ENCODE data around the gene TMPRSS5.
"Not testable (repeated sequence)": the region's sequence is repeated elsewhere in the genome, so short reads cannot be mapped to it uniquely, and the experiment has no call there.

TMPRSS5 gene

DNA sequence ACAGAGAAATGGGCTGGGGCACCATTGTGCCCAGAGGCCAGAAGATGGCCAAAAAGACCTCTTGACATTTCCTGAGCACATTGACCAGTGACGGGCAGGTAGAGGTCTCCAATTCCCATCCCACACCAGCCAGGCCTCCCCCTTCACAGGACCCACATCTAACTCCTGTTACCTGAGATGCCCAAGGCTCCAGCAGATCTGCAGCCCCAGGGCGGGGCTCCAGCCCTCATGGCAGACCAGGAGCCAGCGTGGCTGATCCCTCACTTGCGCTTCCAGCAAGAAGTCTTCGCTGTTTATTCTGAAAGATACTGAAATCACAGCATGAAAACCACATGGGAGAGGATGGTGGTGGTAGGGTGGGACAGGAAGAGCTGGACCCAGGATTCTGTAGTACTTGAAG, 9.0 kb downstream of the TMPRSS5 start:
- no peak for DNase-seq

- no peak for DNase-seq
These were observed 10.9 kb downstream of the TMPRSS5 start for GRCh38 chr11:113695207-113695606.

- no peak for DNase-seq
These were observed 11.7 kb downstream of the TMPRSS5 start for GRCh38 chr11:113694390-113694789.

- no peak for DNase-seq
These were observed 13.1 kb downstream of the TMPRSS5 start for GRCh38 chr11:113693030-113693429.

DNA sequence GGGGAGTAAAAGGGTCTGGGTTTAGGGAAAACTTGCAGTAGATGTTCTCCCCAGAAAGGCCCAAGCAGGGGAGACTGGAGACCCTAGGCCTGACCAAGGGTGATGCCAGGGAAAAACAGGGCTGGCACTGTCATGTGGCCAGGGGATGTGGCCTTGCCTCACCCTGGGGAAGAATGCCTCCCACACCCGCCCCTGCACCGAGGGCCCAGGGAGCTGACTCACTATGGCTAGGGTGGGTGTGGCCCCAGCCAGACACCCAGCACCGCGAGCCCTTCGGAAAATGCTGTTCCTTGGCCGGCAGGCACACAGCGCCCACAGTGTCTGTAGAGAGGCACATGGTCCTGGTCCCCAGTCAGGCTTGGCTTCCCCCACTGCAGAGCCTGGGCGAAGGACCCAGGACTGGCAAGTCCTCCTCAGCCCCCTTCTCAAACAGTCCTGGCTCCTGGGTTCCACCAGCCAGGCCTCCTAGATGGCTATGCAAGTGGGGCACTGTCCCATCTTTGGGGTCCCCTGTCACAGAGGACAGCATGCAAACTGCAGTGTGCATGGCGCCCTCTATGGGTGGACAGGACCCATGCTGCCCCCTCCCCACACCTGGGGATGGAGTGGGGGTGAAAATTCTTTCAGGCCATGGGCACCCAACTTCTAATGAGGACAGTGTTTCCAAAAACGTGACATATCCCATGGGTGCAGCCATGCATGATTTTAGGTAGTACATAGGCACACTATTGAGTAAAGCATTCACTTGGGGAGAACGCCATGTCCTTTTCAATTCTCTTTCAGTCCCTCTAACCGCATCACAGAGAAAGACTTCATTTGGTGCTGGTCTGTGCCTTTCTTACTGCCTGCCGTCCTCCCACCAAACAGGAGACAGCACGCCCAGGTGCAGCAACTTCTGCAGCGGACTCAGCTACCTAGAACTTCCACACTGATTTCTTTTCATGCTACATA, 15.2 kb downstream of the TMPRSS5 start:
- DNase-seq, result no peak

- no peak for DNase-seq
These were observed 16.1 kb downstream of the TMPRSS5 start for GRCh38 chr11:113689768-113690618.

DNA sequence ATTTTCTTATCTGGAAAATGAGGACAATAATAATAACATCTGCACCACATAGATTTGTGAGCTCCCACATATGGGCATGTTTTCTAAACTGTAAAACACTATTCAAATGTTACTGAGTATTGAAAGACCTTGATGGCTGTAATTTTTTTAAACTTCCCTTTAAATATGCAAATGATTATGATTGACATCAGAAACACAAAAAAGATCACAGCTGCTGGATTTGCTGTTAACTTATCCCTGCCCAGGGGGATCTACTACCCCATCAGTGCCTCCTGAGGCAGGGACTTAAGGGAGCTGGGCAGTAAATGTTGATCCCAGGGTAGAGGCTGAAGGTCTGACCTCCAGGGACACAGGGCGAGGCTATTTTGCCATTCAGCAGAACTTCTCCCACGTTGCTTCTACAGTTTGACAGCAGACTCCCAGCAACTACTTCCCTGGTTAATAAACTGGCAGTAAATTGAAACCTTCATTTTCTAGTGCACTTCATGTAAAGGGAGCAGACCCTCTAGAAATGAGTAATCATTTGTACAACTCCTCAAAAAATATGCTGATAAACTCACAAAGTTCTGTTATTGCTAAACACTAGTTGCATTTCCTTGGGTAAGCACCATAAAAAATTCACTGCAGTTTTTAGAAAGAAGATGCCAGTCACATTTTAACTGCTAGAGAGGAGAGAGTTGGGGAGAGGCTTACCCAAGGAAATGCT, 20.3 kb downstream of the TMPRSS5 start:
- DNase-seq, result no peak

DNA sequence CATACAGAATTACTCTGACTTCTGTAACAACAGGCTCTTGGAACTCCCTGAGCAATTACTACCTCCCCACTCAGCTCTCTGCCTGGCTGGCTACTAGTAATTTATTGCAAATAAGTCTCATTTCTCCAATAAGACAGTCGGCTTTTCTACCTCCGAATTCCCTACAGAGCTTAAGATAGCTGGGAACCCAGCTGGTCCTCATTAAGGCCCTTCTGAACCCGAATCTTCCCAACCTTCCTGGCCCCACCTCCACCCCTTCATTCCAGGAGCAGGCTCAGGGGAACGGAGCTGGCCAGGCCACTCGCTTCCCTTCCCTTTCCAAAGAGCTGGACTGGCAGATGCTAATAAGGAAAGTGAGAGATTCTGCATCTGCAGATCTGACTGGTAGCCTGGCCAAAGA, 21.6 kb downstream of the TMPRSS5 start:
- DNase-seq, result no peak

DNA sequence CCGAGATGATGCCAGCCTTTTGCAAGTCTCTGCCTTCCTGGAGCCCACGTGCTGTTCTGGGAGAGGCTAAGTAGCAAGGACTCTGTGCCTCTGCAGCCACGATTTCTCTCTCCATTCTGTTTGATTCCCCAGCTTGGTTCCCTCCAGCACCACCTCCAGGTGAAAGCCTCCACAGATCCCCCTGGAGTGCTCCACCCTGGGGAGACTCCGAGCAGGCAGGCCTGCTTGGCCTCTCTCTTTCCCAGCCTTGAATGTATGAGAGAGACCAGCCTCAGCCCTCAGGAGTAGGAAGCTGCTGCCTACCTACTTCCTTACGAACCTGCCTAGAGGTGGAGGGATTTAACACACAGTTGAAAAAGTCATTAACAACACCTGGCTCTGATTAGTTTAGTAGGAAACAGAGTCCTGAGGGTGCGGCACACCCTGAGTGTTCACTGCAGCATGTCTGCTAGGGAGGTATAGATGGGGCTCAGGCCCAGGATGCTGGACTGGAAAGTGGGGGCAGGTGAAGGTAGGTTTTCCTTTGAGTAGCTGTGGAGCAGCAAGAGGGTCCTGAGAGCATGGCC, 22.5 kb downstream of the TMPRSS5 start:
- DNase-seq, result no peak

GRCh38 chr11:113681711-113682413, 24.2 kb downstream of the TMPRSS5 start:
- DNase-seq, result peak; percentile 61

- DNase-seq, result no peak
These were observed 24.8 kb downstream of the TMPRSS5 start for GRCh38 chr11:113681282-113681681.

GRCh38 chr11:113677685-113678084, 28.4 kb downstream of the TMPRSS5 start:
- no peak for DNase-seq

- no peak for DNase-seq
These were observed 30.5 kb downstream of the TMPRSS5 start for GRCh38 chr11:113675565-113675964.

DNA sequence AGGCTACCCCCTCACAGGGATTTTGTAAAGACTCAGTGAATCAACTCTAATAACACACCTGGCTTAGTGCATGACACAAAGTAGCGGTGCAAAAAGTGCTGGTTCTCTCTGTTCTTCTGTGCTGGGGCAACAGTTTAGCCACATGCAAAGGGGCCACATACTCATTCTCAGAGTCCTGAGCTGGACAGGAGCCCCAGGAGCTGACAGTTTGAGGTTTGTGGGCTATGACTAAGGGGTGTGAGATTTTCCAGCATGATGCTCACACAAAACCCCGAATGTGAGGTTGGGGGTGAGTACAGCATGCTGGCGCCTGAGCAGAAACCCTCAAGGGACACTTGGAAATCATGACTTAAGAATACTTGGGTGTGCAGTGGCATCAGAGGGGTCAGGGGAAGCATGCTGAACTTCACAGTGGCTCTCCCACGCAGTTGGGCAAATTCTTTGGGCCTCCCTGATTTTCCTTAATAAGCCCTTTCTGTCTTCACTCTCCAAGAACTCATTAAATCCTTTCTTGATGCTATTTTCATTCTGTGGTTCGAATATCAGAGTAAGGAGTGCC, 31.0 kb downstream of the TMPRSS5 start:
- no peak for DNase-seq

GRCh38 chr11:113674397-113674685, 31.8 kb downstream of the TMPRSS5 start:
- DNase-seq, result no peak

GRCh38 chr11:113673550-113674396, 32.3 kb downstream of the TMPRSS5 start:
- DNase-seq, result no peak

- not testable (repeated sequence) for DNase-seq
These were observed 34.2 kb downstream of the TMPRSS5 start for GRCh38 chr11:113671914-113672313.

DNA sequence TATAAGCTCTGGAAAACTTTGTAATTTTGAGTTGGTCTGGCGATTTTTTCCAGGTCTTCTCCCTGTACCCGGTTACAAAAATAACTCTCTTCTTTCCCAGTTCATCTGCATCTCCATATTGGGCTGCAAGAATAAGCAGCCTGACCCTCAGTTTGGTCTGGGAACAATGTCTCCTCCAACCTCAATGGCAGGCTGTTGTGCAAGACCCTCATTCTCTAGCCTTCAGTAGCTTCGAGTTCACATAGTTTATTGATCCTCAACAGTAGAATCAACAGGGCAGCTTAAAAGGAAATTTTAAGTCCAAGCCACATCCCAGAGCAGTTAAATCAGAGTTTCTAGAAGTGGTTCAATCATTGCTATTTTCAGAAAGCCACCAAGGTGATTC, 35.3 kb downstream of the TMPRSS5 start:
- no peak for DNase-seq

DNA sequence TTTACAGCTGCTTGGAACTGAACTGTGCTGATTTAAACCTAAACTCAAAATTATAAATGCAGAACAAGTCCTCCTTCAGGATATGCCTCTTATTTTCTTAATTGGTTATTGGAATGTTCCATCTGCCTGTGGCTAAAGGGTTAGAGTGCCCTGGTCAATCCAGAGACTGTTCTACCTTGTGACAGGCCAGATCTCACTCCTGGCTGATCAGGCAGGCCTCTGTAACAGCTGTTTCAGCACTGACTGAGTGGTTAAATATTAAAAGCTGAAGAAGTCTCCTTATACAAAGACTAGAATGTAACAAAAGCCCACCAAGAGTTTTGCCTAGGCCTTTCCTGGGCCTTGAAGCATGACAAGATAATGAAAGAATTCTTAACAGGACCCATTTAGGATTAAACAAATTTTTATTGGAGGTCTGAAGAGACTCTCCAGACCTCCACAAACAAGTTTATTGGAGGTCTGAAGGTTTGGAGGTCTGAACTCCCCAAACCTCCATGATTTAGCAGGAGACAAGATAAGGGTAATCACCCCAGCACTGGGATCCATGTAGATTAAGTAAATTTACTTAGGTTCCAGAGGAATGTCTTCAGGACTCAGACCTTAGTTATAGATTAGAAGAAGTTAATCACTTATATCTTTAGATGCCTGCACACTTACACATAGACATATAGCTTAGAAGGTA, 35.8 kb downstream of the TMPRSS5 start:
- DNase-seq, result no peak

DNA sequence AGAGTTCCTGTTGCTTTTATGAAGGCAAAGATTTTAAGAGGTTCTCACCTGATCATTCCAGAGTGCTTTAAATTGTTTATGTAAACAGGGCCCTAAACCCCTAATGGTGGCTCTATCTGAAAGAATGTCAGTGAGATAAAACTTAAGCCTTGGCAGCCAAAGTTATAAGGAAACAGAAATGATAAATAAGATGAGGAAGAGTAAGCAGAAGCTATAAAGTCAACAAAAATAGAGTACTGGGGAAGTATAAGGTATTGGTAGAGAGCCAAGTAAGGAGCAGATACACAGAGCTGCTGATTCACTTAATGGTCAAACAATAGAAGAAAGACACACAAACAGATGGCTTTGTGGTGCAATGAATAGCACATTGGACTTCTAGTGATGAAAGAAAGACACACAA, 37.9 kb downstream of the TMPRSS5 start:
- DNase-seq, result no peak

DNA sequence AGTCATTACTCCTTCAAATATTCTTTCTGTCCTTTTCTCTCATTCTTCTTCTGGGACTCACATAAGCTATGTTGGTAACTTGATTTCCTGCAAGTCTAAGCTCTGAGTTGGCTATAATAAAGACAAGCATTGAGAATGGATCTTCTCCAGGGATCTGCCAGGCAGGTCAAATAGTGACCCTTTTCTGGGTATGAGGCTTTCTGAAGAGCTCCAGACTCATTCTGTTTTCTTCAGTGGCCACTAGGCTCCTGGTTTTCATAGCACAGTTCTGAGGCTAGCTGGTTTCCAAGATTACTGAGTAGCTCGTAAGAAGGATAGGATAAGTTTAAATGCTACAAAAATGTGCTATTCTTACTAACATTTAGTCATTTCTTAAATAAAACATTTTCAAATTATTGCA, 38.3 kb downstream of the TMPRSS5 start:
- DNase-seq, result no peak
